Measurements from ENCODE around the gene SDK1. TPM values are rescaled to one million over a fixed set of nuclear protein-coding genes. Genes with fewer than 3 reads are reported as not detected.

SDK1 gene
- total and polyA plus RNA-seq, 2 donors (not counting 3 experiments of a cell fraction or from before 2014, with no cell fraction given): 1.6 to 3.9 TPM

GRCh38 chr7:3978839-3979238 is 677.8 kb downstream of the SDK1 start:
- CTCF ChIA-PET: interaction anchor here (0.8 kb wide), 1 partner anchor 57 kb away, joined by 3 read pairs; no protein-coding TSS in a partner anchor

More at GRCh38 chr7:3978839-3979238, 677.8 kb downstream of the SDK1 start:
- H3K9me3 ChIP-seq (replicated peaks; ENCODE audit: control insufficient read depth, insufficient read depth, low read length): no peaks in the 10 kb centered on the region
- H3K9ac ChIP-seq (replicated peaks; ENCODE audit: extremely low read depth, insufficient read depth, low read length): no peak overlapping the region
- H3K4me1 ChIP-seq (ENCODE audit: control insufficient read depth, extremely low read depth, insufficient read depth, low read length): peaks cover 11% of the 10 kb centered on the region
- dilution Hi-C loops (cut with MboI; ENCODE audit: extremely low pct_ligation_motif_present, low sequenced_read_pairs) (no loop called here), intact Hi-C loops (cut with micrococcal nuclease) (no loop called here)
- H2AFZ ChIP-seq (ENCODE audit: low read depth, low read length): no peak overlapping the region
- no peak overlapping the region for H3K4me2 ChIP-seq (ENCODE audit: insufficient read depth, low read length)
- no peak overlapping the region for H3K4me3 ChIP-seq (replicated peaks in 1 of 3; ENCODE audit: insufficient read depth in 1 of 3, low read depth in 1 of 3, low read length in 3 of 3)
- no peaks in the 10 kb centered on the region for H3K9me1 ChIP-seq (replicated peaks; ENCODE audit: control insufficient read depth, extremely low read depth, insufficient read depth, low read length)
- no peaks in the 10 kb centered on the region for H3K27me3 ChIP-seq (ENCODE audit: control insufficient read depth in 2 of 2, insufficient read depth in 2 of 2, low read length in 2 of 2)
- BruUV-seq (replicated peaks): no TSS peak
- DNase-seq (ENCODE audit: low read depth, low spot score) (no peak), FAIRE-seq (no peak)
- H3K27ac ChIP-seq (ENCODE audit: insufficient read depth, low read depth, low read length): no peak overlapping the region
- POLR2A ChIA-PET: no interaction called here
- no peaks in the 10 kb centered on the region for H4K20me1 ChIP-seq (replicated peaks; ENCODE audit: control insufficient read depth, extremely low read depth, insufficient read depth, low read length)
- TF ChIP-seq FOS (IDR thresholded peaks at IDR 0.05; ENCODE audit: borderline replicate concordance, insufficient read depth, low read length): no peak
- TF ChIP-seq POLR2A (IDR thresholded peaks at IDR 0.05; ENCODE audit: low read depth, low read length): no peak
- TF ChIP-seq MAX (IDR thresholded peaks at IDR 0.05; ENCODE audit: insufficient read depth, insufficient read length): no peak
- TF ChIP-seq GATA2 (IDR thresholded peaks at IDR 0.05; ENCODE audit: insufficient read depth, insufficient read length, low read depth, low read length): no peak
- no peak for TF ChIP-seq CTCF (IDR thresholded peaks at IDR 0.05; ENCODE audit: extremely low read depth in 1 of 2, insufficient read depth in 1 of 2, low read depth in 1 of 2, low read length in 2 of 2)
- no peak for TF ChIP-seq JUN (IDR thresholded peaks at IDR 0.05; ENCODE audit: borderline replicate concordance, insufficient read depth, insufficient read length, low read depth)
- TF ChIP-seq MYC (IDR thresholded peaks at IDR 0.05; ENCODE audit: low read depth, low read length): no peak
- no peak for TF ChIP-seq POLR2AphosphoS5 (IDR thresholded peaks at IDR 0.05; ENCODE audit: insufficient read depth, low read depth, low read length)
- TF ChIP-seq EZH2 (IDR thresholded peaks at IDR 0.05; ENCODE audit: borderline replicate concordance, low read depth, low read length, severe bottlenecking): no peak
- no peaks in the 10 kb centered on the region for H3K36me3 ChIP-seq (ENCODE audit: control insufficient read depth in 2 of 2, extremely low read depth in 1 of 2, insufficient read depth in 2 of 2, low read length in 2 of 2)
- no peaks in the 10 kb centered on the region for H3K79me2 ChIP-seq (ENCODE audit: control insufficient read depth, insufficient read depth, low read length)

Data from endothelial cell of umbilical vein (primary cell).